DMS 273 (cell line): Measurements from ENCODE around the gene COL25A1.
"Not testable (repeated sequence)": the region's sequence is repeated elsewhere in the genome, so short reads cannot be mapped to it uniquely, and the experiment has no call there.

Experiments used
- DNase-seq: peaks from one replicate; lab custom pipeline; 2025; ENCODE audit not compliant: unreplicated experiment; lab: John Stamatoyannopoulos, UW

COL25A1 gene

DNA sequence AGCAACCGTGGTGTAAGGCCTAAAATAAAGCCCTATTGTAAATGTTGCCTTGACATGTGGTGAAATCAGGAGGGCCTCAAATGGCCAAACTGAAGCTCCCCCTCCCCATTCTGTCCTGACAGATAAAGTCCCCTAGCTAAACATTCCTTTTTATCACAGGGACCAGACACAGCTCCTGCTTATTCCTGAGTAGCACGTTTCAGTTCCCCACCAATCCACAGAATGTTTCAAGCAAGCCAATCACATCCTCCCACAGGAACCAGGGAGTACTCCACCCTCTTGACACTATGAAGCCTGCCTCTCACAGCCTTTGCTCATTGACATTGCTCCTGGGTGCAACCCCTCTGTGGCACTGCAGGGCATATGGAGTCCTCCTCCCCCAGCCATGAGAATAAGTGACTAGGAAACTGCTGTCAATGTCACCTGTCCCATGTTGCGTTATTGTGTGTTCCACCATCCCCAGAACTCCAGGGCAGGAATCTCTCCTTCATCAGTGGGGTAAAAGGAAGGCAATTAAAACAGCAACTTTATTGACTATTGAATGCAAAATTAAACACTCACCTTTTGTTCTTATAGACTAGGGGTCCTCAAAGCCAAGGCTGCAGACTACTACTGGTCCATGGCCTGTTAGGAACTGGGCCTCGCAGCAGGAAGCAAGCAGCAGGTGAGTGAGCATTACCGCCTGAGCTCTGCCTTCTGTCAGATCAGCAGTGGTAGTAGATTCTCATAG lies 128.1 kb downstream of the COL25A1 start:
- no peak for DNase-seq

DNA sequence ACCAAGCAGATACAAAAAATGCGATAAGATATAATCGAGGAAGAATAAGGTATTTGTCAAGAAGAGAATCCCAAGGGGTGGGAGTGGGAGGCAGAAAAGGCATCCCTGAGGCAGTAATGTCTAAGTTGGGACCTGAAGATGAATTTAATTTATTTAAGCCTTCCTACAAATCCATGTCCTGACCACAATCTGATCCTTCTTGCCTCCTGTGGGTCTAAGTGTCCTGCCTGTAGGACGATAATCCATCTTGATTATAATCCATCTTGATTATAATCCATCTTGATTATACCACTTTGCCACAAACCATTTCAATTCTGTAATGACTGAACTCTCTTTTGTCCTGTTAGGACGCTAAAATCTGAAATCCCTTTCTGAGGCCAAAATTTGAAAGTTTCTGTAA lies 130.2 kb downstream of the COL25A1 start:
- no peak for DNase-seq

DNA sequence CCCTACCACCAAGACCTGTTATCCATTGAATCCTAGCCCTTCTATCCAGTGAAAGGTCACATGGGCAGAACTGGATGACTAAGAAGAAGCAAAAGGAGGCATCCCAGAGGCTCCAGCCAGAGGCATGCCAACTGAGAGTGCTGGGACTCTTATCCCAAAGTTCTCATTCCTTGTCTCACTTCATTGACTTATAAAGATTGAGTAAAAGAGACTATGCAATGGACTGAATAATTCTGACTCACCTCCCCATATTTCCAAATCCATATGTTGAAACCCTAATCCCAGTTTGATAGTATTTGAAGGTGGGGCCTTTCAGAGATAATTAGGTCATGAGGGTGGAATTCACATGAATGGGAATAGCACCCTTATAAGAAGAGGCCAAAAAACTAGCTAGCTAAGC lies 131.4 kb downstream of the COL25A1 start:
- no peak for DNase-seq

DNA sequence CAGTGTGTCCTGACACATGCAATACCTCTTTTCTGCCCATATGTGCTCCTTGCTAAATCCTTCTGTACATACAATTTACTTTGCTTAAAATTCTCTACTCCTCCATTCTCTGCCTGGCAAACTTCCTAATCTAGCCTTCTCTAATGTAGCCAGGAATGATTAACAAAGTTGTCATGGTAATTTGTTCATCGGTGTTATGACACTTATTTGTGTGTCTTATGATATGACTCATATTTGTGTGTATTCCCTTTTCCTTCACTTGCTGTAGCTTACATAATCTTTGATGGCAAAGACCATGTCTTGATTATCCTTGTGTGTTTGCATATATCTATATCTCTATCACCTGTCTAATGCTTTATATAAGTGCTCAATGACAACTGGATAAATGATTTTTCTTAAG lies 133.3 kb downstream of the COL25A1 start:
- no peak for DNase-seq

DNA sequence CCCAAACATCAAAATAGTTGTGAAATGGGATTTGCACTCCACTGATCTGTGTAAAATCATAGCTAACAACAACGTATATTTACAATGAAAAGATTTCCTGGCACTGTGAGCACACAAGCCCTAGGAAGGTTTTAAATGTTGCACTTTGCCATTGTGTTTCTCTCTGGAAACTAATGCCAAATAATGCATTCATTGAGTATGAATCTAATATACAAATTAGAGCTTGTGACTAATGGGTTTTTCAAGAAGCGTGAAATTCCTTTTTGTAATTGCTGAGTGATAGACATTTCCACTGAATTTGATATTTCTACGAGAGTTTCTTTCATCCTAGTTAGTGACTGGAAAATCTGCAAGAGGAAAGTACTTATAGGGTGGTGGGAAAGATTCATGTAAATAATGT lies 135.9 kb downstream of the COL25A1 start:
- DNase-seq = no peak

DNA sequence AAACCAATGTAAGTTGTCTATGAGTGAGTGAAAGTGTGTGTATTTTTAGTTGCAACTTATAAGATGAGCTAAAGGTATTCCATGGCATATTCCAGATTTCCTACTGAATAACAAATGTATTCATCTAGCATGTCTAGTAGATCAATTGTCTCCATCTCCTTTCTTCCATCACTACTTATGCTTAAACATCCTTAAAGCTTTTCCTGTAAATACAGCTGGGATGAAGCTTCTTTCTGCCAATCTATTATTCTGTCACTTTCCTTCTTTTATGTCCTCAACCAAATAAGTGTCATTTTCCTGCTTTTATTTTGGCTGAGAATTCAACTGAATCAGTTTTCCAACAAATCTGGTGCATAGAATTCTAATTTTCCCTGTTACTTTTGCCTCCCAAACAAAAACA lies 136.3 kb downstream of the COL25A1 start:
- no peak for DNase-seq

DNA sequence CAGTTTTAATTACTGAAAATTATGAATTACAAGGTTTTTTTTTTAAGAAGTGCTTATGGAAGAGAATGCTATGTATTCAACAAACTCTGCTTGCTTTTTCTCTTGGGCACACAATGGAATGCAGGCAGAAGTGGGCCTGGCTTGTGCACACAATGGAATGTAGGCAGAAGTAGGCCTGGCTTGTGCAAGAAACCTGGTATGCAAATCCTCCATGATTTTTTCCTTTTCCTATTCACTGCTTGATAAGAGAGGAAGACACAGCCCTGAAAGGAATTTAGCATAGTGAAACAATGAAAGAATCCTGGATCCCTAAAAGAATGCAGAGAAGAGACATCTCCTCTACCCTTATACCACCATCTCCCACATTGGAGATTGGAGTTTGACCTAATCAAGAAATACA lies 138.4 kb downstream of the COL25A1 start:
- no peak for DNase-seq

DNA sequence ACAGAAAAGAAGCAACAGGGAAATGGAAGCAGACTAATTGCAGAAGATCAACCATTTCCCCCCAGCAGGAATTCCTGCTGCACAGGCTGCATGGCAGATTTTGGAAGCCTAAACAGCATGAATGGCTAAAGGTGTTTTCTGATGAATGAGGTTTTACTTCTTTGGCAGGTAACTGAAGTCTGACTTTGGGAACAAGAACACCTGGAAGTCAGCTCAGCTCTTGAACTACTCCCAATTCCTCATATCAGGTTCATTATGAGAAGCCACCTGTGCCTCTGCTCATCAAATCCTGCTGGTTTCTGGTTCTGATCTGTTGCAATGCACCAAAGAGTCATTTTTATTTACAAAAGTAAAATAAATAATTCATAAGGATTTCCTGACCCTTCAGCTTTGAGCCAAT lies 139.0 kb downstream of the COL25A1 start:
- DNase-seq = no peak

DNA sequence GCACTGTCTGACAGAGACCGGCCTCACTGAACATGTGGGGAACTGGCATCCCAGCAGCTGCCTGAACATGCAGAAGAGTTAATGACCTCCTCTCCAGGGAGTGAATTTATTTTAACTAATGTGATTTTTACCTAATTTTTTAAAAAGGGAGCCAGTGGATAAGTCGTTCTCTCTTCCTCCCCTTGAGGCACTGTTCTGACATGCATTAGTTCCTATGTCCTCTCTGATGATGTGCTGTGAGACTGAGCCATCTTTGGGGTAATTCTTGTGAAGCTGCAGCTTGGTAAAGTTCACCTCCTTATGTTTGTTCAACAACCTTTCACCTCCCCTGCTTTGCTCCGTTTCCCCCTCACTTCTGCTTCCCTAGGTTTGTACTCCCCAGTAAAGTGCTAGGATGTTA lies 139.7 kb downstream of the COL25A1 start:
- DNase-seq = no peak

DNA sequence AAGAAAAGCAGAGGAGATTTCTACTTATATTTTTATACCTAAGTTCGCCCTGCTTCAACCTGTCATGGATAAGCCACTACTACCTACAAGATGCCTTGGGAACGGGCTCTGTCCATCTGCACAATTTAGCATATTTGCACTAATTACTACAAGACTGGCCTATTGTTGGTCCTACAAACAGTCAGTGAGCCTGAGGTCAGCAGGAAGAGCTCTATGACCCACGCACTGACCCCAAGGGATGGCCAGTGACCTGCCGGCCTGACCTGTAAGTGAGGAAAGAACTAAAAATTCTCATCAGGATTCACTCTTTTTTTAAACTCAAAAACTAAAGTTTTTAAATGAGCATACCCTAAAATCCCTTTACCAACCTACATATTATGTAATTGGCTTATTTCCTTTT lies 142.0 kb downstream of the COL25A1 start:
- DNase-seq = no peak

DNA sequence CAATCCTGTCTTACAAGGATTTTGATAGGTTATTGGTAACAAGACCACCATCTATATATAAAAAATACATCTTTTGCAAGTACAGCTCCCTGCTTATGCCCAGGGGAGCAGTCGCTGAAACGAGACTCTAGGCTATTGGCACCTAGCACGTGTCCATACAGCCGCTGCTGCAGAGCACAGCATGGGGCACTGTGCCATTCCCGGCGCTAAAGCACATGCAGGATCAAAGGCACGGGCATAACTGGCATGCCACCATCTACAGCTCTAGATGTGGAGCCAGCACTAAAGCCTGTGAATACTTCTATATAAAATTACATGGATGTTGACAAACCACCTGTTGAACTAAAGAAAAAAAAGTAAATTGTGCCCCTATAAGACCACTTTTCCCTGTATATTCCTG lies 144.8 kb downstream of the COL25A1 start:
- DNase-seq = peak; percentile 1

DNA sequence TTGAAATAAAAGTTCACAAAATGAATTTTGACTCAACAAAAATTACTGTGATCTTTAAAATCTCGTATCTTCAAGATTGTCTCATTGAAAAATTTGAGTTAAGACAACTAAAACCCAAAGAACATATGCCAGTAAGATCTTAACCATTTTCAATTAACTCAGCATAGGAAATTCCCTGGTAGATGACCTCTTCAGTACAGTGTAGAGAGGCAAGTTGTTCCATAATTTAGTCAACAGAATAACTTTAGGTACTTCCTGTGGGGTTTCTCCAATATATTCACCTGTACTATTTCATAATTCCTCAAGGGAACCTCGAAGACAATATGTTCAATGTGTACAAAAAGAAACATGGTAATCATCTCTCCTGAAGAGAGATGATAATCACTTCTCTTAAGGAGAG lies 145.3 kb downstream of the COL25A1 start:
- no peak for DNase-seq

DNA sequence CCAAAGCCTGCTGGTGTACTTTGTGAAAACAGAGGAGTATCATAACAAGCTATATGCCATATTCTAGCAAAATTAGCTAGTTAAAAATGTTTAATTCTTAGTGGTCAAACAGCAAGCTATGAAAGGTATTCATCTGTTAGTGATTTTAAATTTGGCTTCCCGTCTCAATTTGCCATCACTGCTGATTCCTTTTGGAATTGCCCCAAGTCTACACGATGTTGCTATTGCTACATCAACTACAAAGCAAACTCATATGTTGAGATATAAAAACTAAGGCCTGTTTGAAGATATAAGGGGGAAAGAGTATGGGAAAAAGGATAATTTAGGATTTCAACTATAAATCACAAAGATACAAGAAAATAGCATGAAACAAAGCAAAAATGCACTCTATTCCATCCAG lies 146.1 kb downstream of the COL25A1 start:
- no peak for DNase-seq

DNA sequence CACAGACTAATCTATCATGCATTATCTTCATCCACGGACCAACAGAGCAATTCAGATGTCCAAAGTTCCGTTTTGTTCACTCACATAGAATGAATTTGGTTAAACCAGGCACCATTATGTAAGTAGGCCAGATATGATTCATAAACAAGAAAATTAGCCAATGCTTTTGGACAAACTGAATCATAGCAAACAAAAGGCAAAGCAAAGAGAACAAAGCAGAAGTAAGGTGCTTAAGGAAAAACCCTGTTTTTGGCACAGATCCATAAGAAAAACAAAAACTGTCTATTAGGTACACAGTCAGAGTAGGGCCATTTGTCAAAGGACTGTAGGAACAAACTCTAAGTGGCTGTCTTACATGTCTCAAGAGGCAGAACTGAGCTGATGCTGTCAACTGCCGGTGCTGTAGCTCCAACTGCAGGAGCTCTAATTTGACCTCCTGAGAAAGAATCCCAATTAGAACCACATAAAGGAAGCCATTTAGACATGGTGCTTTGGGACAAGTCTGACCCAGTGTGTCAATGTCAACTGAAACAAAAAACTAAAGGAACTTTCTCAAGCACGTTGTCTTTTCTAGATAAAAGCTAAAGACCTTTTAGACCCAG lies 146.7 kb downstream of the COL25A1 start:
- no peak for DNase-seq

DNA sequence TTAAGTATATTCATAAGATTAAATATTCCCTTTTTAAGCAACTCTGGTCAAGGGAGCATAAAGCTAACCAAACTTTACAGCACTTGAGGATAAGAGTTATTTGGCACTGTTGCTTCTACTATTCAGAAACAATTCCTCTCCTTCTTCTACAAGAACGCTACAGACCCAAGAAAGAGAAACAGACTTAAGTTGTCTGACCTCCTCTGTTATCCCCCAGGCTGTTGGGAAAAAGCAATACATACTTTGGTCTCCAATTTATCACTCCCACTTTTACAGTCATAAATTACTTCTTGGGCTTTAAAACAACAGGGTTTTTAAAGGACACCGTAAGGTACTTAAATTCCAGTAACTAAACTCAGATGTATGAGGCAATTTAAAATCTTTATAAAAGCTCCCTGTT lies 147.4 kb downstream of the COL25A1 start:
- DNase-seq = no peak

DNA sequence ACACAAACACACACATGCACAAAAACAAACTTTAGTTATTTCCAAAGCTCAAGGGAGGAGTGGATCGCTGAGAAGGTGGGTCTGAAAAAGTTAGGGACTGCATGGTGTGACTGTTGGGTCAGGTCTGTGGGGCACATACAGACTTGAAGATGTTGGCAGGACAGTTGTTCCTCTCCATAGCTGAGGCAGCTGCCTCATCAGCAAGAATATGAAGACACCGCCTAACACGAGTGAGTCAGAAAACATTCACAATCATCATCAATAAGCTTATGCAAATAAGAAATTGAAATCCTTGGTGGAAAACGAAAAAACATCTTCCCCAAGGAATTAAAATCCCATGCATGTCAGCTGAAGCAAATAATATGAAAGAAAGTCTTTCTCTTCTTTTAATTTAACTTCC lies 148.0 kb downstream of the COL25A1 start:
- no peak for DNase-seq

DNA sequence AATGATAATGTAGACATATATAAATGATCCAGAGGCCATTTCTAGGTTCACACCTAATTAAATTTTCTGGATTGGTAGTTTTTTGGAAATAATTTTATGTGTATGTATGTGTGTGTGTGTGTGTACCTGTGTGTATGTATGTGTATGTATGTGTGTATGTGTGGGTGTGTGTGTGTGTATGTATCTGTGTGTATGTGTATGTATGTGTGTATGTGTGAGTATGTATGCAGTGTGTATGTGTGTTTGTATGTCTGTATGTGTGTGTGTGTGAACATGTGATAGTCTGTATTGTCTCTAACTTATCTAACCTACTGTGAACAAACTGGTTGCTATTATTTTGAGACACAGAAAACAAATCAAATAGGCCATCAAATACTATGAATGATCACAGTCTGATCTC lies 152.6 kb downstream of the COL25A1 start:
- DNase-seq = no peak

DNA sequence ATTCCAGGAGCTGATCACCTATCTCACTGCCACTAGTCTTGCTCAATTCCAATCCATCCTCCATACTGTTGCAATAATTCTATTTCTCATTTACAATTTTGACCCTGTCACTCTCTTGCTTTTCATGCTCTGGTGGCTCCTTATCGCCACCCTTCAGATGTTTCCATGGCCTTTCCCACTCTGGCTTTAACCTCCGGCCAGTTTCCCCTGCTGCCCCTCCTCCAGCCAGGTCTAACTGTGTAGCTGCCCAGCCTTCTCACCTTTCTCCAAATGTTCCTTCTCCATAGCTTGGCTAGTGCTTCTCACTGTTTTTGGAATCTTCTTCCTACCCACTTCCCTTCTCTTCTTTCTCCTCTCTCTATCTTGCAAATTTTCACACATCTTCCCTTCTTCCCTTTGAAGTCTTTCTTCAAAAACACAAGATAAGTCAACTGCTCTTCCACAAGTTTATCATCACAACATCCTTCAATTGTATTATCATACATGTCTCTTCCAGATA lies 153.8 kb downstream of the COL25A1 start:
- DNase-seq = no peak

DNA sequence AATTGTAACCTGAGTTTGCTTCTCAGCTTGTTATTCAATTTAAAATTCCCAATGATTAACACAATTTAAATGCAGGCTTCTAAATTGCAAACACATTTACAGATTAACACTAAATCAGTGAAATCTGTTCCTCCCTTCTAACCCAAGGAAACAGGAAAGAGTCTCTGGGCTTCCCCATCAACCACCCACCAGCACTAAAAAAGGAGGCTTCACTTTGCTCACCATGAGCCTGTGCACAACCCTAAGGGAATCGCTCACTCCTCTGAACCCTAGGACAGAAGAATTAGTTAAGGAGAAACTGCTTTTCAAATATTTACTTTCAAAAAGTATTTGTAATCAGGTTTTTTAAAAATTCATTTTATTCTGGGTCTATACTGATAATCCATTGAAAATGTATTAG lies 155.3 kb downstream of the COL25A1 start:
- DNase-seq = no peak

DNA sequence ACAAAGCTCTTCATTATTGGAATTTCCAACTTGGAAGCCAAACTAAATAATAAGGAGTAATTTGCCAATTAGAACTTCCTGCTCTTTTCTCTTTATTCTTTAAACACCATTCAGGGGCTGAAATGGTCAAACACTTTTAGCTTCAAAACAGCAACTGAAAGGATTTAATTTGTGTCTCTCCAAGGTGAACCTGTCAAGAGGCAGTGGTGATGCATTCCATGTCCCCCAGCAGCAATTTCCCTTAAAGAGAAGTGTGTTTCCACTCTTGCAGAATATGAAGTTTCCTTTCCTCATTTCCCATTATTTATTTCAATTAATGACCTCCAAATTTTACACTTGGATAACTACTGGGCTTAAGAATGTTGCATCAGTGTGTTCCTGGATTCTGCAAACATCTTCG lies 156.0 kb downstream of the COL25A1 start:
- DNase-seq = no peak

DNA sequence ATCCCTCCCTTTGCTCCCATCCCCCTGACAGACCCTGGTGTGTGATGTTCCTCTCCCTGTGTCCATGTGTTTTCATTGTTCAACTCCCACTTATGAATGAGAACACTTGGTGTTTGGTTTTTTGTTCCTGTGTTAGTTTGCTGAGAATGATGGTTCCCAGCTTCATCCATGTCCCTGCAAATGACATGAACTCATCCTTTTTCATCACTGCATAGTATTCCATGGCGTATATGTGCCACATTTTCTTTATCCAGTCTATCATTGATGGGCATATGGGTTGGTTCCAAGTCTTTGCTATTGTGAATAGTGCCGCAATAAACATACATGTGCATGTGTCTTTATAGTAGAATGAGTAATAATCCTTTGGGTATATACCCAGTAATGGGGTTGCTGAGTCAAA lies 164.3 kb downstream of the COL25A1 start:
- DNase-seq = not testable (repeated sequence)

DNA sequence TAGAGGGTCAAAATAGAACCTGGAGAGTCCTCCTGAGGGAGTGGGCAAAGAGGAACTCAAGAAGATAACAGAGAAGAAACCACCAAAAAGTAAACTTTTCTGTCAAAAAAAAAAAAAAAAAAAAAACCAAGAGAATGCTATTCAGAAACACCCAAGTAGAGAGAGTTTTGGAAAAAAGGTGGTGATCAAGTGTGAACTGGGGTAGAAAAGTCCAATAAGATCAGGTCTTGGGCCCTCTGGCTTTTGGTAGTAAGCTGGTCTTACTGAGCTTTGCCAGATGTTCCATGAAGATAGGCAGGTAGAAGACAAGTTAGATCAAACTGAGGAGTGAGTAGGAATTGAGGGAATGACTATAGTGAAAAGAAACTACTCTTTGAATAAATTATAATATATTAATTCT lies 167.5 kb downstream of the COL25A1 start:
- no peak for DNase-seq

DNA sequence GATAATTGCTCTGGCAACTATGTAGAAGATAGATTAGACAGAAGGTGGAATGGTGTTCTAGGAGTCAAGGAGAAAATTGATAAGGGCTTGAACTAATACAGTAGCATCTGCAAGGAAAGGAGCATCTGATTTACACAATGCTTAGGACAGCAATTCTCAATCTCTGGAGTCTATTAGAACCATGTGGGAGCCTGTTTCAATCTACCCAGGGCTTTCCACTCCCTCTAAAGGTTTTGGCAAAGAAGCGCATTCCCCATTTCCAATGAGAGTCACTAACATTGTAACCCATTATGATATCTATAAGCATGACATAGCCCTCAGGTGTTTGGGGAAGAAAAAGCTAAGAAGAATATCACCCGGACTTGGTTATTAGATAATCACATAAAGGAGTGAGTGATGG lies 168.2 kb downstream of the COL25A1 start:
- DNase-seq = no peak
